NCI-H1105 (cell line): Measurements from ENCODE around the gene CD180.

Experiments used
- DNase-seq: peaks from one replicate; lab custom pipeline; 2025; lab: John Stamatoyannopoulos, UW

CD180 gene

DNA sequence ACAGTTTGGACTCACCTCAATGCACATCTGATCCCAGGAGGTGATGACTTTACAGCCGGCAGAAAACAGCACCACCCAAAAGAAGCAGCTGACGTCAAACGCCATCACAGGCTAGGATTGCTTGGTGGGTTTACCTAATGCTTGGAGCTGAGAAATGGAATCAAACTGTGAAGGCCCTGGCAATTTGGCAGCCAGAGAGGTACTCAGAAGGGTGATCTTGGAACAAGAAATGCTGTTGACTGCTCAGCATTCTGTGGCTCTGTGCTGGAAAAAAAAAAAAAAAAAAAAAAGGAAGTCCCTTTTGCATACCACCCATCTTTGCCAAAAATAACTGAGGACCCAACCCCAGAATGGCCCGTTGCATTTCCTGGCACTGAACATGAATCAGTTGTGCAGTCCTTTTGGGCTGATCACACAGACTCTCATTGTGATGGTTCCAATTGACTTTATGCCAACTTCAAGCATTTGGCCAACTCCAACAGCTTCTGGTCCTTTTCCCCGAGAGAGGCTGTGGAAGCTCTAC lies at the start of gene CD180:
Gene CD180 (minus strand): TSS at position 263 of the 523 bp plus-strand sequence. CDS start 158 bp downstream, at position 105.
- DNase-seq: no peak

DNA sequence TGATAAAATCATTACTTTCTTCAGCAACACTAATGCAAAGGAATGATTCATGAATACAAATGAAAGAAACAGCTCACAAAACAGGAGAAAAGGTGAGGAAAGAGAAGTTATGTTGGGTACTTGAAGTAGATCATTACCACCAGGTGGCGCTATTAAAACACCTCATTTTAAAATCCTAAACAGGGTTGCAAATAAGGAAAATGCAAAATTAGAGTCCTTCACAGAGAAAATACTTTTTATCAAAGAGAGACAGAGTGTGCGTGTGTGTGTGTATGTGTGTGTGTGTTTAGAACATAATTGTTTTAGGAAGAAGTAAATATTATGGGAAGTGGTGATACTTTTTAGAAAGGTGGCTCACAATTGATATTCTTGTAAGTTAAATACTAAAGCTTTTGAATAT lies 49.5 kb upstream of the CD180 start:
- DNase-seq: peak; percentile 8

- no peak for DNase-seq
Measured at GRCh38 chr5:67245259-67245846, 48.8 kb upstream of the CD180 start.

GRCh38 chr5:67244345-67244793 lies 47.8 kb upstream of the CD180 start:
- peak; percentile 20 for DNase-seq

DNA sequence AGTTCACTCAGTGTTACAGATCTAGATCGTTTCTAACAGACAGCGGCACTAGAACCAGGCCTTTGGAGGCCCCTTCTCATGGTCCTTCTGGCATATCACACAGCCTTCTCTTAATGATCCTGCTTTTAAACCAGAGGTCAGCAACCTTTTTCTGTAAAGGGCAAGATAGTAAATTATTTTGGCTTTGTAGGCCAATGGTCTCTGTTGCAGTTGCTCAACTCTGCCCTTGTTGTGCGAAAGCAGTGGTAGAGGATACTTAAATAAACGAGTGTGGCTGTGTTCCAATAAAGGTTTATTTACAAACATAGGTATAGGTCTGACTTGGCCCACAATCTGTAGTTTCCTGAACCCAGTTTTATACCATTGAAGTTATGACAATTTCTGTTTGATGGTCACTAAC lies 47.3 kb upstream of the CD180 start:
- DNase-seq: no peak

- no peak for DNase-seq
Measured at GRCh38 chr5:67243349-67243748, 46.8 kb upstream of the CD180 start.

GRCh38 chr5:67241326-67241725 lies 44.7 kb upstream of the CD180 start:
- DNase-seq: no peak

DNA sequence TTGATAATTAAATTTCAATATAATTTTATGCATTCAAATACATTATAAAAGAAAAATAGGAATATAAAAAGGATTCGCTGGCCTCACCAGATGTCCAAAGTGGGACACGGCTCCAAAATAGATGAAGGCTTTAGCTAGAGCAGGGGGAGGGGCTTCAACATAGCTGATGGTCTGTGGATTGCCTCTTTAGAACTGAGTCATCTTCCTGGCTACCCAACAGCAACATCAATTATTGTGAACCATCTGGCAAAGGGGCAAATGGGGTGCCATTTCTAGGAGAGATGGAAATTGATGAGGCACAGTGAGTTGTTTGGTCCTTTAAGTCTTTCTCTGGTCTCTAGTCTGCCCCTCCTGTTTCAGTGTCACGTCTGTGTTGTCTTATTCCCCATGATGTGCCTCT lies 44.2 kb upstream of the CD180 start:
- no peak for DNase-seq

DNA sequence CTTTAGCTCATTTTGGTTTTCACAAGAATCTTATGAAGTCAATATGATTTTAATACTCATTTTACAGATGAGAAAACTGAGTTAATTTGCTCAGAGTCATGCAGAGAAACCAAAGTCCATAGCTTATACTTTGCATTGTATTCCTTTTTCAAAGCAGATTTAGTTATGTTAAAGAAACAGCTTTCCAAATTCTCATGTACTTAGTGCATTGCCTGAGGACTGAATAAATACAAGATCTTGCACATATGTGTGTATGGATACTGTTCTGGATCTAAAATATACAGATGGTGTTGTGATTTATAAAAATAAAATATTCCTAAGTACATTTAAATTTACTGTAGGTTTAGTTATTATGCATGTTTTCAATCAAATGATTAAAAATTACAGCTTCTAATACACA lies 43.5 kb upstream of the CD180 start:
- no peak for DNase-seq

DNA sequence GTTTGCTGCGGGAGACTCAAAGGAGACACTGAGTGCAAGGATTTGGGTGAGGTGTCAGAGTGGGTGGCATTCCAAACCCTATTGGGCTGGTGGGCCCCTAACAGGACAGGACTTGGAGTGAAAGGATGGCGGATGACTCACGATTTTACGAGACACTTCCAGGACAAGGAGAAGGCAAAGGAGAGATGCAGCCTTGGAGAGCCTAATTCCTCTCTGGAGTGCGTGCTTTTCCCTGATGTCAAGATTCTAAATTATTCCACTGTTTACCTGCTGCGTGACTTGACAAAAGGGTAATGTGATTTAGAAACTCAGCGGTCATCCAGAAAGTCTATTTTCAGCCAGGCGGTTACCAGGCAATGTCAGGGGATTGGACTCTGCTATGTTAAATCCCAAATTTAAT lies 41.6 kb upstream of the CD180 start:
- DNase-seq: no peak

DNA sequence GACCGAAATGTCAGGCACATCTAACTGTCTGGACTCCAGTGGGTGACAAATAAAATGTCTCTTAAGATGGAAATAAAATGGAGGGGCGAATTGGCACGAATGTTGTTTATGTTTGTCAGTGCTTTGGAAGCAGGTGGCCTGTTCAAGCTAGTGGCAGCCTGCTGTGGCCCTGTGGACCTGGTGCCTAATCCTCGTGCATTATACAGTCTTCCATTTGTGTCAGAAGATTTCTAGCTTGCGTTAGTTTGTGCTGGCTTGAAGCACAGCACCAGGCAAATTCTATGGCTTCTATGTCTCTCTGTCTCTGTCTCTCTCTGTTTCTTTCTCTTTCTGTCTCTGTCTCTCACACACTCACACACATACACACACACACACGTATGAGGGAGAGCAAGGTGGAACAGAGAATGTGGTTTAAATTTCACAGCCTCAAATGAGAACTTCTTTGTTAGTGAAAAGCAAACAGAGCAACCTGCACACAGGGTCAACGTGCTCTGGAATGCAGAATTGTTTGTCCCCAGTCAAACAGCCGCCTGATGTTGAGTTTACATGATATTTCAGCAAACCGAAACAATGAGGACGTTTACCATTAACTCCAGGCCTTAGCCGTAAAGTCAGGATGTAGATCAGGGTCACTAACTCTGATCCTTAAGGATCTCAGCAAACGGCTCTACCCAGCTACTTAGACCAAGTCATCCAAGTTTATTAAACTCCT lies 39.0 kb upstream of the CD180 start:
- DNase-seq: no peak

DNA sequence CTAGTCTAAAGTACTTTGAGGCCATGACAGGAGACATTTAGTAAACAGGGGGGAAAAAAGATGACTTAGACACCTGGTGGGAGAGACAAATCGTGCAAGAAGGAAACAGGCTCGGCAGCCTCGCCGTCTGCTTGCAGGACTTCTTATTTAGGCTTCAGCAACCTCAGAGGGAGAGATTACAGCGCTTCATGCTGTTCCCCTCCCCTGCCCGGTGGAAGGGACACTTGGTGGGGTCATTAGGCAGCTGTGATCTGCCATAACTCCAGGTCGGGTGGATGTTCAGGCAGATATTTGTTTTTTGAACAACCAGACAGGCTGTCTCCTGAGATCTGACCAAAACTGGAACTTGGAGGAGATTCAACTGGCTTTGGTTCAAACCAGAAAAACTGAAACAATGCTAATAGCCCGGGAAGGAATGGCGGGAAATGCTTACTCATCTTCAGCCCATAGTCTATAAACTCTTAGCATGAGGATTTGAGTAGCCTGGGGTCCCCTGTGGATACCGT lies 38.1 kb upstream of the CD180 start:
- DNase-seq: peak; percentile 27

GRCh38 chr5:67233075-67233474 lies 36.5 kb upstream of the CD180 start:
- DNase-seq: no peak

DNA sequence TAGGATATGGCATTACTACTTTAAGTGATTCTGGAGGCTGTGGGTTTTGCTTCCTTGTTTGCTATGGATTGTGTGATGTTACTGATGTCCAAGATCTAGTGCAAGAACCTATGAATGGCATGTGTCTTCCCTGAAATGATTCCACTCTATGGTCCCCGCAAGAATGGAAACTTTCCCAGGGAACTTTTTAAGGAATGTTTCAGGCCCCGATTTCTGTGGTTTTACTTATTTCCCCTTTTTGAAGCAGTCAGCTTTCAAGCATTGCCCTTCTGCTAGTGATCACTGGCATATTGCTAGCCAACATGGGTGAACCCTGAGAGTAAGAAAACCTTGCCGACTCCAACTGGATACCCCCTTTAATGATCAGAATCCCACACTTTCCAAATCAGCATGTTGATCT lies 26.6 kb upstream of the CD180 start:
- no peak for DNase-seq

GRCh38 chr5:67222243-67223025 lies 25.8 kb upstream of the CD180 start:
- DNase-seq: no peak

GRCh38 chr5:67221487-67222242 lies 25.1 kb upstream of the CD180 start:
- DNase-seq: no peak

DNA sequence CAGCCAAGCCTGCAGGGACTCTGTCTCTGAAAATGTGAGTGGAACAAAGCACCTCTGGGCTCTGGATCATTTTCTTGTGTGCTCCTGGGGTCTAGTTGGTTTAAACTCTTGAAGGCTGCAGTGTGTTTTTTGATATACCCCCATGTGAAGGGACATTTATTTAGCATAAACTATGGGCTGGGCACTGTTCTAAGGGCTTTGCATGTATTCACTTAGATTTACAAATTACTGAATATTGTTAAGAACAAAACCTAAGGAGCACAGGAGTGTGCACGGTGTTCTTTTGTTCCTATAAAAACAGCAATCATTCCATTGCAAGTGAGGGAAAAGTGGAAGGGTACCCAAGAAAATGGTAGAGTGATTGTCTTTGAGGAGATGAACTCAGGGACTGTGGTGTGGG lies 20.0 kb upstream of the CD180 start:
- no peak for DNase-seq

- no peak for DNase-seq
Measured at GRCh38 chr5:67215519-67216471, 19.2 kb upstream of the CD180 start.

DNA sequence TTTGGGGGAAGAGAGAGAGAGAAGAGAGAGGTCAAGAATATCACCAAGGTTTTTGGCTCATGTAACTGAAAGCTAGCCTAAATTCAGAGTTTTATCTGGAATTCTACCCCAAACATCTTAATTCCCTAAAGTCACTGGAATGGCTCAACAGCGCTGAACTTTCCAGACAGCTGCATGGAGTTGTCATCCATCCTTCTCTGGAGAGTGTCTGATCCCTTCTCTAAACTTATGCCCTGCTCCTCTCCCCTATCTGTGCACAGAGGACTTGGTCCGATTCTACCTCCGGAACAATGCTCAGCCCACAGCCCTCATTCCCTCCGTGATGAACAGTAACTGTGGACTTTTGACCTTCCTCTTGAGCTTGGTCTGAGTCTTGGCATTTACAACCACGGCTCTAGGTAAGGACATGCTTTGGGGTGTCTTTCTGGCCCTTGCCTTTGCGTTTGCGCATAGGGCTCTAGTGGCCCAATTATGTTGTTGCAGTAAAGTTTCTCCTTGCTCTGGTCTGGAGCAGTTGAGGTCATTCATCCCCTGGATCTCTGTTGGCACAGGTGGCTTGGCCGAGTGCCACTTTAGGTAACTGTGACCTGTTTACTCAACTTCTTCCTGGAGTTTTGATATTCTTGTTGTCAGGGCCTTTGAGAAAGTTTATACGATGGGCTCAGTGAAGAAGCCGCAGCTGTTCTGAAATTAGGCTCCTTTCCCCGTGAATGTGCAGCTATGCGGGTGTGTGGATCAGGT lies 18.3 kb upstream of the CD180 start:
- DNase-seq: no peak

DNA sequence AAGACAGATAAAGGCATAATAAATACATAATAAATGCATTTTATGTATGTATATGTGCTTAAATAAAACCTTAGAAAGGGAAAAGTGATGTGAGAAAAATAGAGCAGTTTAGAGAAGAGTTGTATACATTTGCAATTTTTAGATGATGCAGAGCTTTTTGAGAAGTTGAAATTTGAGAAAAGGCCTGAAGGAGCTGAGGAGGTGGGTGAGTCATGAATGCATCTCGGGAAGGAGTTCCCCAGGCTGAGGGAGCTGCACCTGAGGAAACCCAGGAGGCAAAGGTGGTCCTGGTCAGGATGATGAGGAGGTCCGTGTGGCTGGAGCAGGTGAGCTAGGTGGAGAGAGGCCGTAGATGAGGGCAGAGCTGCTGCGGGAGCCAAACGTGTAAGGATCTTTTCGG lies 17.4 kb upstream of the CD180 start:
- no peak for DNase-seq
